MM.1S (cell line): Measurements from ENCODE around the gene RHOA.

ENCODE experiments used
- CTCF ChIP-seq: fragments of 300-600 bp; sonication (generic); IDR thresholded peaks from 2 replicates; pipeline ENCODE4 v1.5.1; 2016; ENCODE audit warnings: antibody characterized with exemption, low read length, mixed read lengths
- EZH2 ChIP-seq: fragments of 300-600 bp; sonication (generic); optimal IDR thresholded peaks from 2 replicates; pipeline ENCODE3; 2017; ENCODE audit warnings: low read depth, mild to moderate bottlenecking, antibody characterized with exemption, low read length, mixed read lengths

GRCh38 chr3:49434731-49435130, 23.0 kb upstream of the RHOA start:
- TF ChIP-seq CTCF (no peak), EZH2 (no peak)
